GM15510 (cell line): ENCODE measurements around the gene PLEKHS1.

Experiments used
- POLR2A ChIP-seq: IDR thresholded peaks from 3 replicates; pipeline ENCODE4 v1.6.1; 2011; ENCODE audit warnings: borderline replicate concordance; ENCODE audit not compliant: insufficient read length; ENCODE audit errors: extremely low read depth

Gene PLEKHS1

DNA sequence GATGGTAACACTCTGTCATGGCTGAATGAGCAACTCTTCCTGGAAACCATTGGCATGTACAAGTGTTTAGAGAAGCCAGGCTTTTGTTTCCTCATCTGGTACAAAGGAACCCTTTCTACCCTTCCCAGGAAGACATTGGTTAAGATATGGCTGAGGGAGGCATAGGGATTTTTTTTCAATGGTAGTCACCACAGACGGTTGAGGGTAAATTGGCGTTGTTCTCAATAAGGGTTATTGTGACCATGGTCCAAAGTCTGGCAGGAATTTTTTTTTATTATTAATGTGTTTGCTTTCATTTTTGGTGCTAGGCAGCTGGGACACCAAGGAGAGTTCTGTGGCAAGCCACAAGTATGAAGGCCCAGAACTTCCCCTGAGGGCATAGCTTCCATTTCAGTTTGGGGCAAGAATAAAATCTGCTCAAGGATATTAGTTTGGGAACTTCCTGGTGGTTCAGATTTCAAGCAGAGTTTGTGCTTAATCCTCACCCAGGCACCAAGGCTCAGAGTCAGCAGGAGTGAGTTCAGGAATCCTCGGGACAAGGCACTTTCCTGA is at the start of gene PLEKHS1:
Gene PLEKHS1 (plus strand): TSS at position 502 of the 552 bp plus-strand sequence. CDS start 3,596 bp downstream, outside the sequence.
- no peak for TF ChIP-seq POLR2A

DNA sequence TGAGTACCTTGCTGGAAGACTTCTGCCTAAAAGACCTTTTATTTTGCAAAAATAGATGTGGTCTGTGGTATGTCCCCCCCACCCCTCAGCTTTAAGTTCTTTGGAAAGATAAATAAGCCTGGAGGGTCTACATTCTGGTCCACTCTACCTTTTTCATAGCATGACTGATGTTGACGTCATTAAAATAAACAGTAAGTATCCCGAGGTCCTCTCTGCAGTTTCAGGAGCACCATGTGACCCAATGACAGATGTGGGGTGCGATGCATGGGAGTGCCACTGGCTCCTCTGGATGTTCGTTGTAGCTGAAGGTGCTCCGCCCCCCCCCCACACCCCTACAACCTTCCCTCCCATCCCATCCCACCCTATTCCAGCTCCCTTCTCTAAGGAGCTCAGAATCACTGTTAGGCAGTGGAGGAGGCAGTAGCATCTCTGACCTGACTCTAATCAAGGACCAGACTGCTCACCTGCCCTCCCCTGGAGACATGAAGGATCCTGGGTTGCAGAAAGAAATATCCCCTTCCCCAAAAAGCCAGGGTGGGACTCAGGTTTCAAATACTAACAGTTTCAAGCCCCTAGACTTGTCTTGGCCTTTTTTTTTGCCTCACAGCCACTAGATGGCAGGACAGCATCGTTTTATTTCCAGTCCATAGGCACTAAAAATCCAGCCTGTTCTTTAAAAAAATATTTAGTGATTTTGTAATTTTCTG is 46.7 kb upstream of the PLEKHS1 start:
- no peak for TF ChIP-seq POLR2A

DNA sequence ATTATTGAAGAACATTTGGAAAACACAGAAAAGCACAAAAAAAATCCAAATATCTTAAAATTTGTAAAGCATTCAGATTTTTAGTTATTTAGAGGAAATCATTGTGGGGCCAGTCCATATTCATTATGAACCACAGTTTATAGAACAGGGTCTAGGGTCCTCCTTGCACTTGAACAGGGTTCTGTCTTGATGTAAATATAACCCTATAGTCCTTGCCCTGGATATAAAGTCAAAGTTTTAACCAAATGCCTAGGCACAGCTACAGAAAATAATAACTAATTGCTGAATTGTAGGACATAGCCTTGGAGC is 46.2 kb upstream of the PLEKHS1 start:
- TF ChIP-seq POLR2A, result no peak

DNA sequence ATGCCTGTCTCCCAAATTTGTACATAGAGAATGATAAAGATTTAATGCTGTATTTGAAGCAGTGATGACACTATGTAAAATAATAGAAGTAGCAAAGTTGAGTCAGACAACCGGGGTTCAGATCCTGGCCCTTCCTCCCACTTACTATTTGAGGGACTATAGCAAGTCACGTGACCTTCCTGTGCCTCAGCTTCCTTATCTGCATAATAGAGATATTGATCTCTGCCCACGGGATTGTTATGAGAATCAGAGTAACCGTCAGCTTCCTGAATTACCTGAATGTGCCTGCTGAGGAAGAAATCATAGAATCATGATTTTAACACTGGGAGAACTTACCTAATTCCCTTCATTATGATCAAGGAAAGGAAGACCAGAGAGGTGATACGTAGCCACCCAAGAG is 44.9 kb upstream of the PLEKHS1 start:
- TF ChIP-seq POLR2A, result no peak

GRCh38 chr10:113708640-113709039 is 42.8 kb upstream of the PLEKHS1 start:
- no peak for TF ChIP-seq POLR2A

GRCh38 chr10:113709221-113709838 is 42.2 kb upstream of the PLEKHS1 start:
- no peak for TF ChIP-seq POLR2A

GRCh38 chr10:113711142-113711541 is 40.3 kb upstream of the PLEKHS1 start:
- TF ChIP-seq POLR2A, result no peak

GRCh38 chr10:113712024-113712423 is 39.5 kb upstream of the PLEKHS1 start:
- TF ChIP-seq POLR2A, result no peak

GRCh38 chr10:113712755-113713639 is 38.5 kb upstream of the PLEKHS1 start:
- no peak for TF ChIP-seq POLR2A

- TF ChIP-seq POLR2A, result no peak
These were observed 37.9 kb upstream of the PLEKHS1 start for GRCh38 chr10:113713640-113713982.

- TF ChIP-seq POLR2A, result no peak
These were observed 35.2 kb upstream of the PLEKHS1 start for GRCh38 chr10:113716109-113716910.

DNA sequence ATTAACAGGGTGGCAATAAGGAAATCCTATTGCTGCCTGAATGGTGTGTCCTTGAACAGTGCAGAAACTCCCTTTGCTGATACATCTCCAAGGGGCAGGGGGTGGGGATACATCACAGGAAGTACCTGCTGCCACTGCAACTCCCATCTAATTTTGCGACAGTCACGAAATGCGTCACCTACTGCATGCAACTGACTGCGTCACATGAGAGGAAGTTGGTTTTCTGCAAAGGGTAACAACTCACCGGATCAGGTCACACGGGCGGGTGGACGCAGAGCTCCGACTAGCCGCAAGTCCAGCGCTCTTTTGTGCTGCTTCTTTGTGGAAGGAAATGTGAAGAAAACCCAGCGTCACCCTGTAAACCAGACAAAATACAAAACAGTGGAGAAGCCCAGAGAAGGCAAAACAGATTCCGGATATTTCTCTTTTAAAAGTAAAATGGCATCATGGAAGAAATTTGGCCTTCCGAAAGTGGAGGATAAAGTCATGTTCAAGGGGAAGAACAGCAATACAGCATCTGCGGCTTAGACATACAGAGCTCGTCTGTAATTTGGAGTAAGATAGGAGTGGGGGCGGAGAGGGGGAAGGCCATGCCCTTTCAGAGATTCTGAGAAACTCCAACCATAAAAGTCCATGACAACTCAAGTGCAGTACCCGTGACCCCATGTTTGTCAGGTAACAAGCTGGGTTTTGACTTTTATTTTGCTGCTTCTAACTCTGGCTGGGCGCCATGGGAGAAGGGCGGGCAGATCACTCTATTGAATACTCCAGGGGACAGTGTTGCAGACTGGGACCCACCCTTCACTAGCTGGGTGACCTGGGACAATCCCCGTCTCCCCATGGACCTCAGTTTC is 32.3 kb upstream of the PLEKHS1 start:
- TF ChIP-seq POLR2A, result no peak

DNA sequence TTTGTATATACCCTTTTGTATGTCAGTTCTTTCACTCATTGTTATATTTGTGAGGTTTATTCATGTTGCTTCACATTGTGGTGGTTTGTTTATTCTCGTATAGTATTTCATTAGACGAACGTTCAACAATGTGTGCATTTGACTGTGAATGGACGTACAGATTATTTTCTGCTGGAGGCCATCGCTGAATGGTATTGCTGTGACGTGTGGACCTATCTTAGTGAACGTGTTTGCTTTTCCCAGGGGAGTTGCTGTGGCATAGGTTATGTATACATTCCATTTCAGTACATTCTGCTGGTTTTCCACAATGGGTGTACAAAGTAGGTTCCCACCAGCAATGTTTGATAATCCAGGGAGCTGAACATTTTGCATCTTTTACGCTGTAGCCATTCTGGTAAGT is 31.1 kb upstream of the PLEKHS1 start:
- no peak for TF ChIP-seq POLR2A
